Fibroblast of gingiva (primary cell): ENCODE data around the gene OR11A1.
A peak's percentile ranks its signal among the peaks of the same experiment; 100 is the strongest.

Source experiments
- DNase-seq: peaks from one replicate; pipeline ENCODE4 v3.0.0-alpha.2; 2011; ENCODE audit warnings: low read depth

The OR11A1 gene

GRCh38 chr6:29456971-29457370 is at the start of gene OR11A1, which contains the start of gene OR2H1:
TSS of gene OR11A1 (minus strand) at chr6:29457071. CDS start at chr6:29427641, 29,430 bp downstream.
TSS of gene OR2H1 (plus strand) at chr6:29457155. CDS start at chr6:29461770, 4,615 bp downstream.
- DNase-seq: no peak

- no peak for DNase-seq
These were observed 49.7 kb upstream of the OR11A1 start for GRCh38 chr6:29506446-29507067.

GRCh38 chr6:29505808-29506207 is 48.9 kb upstream of the OR11A1 start:
- no peak for DNase-seq

- no peak for DNase-seq
These were observed 48.1 kb upstream of the OR11A1 start for GRCh38 chr6:29504961-29505360.

GRCh38 chr6:29502597-29502996 is 45.7 kb upstream of the OR11A1 start:
- DNase-seq: peak; percentile 42

GRCh38 chr6:29502181-29502580 is 45.3 kb upstream of the OR11A1 start:
- DNase-seq: no peak

- DNase-seq: no peak
These were observed 44.2 kb upstream of the OR11A1 start for GRCh38 chr6:29501106-29501505.

- DNase-seq: no peak
These were observed 43.7 kb upstream of the OR11A1 start for GRCh38 chr6:29500594-29500993.

- DNase-seq: no peak
These were observed 42.8 kb upstream of the OR11A1 start for GRCh38 chr6:29499704-29500103.

- DNase-seq: no peak
These were observed 40.1 kb upstream of the OR11A1 start for GRCh38 chr6:29496961-29497360.

- DNase-seq: no peak
These were observed 38.7 kb upstream of the OR11A1 start for GRCh38 chr6:29495571-29495970.

- DNase-seq: no peak
These were observed 37.3 kb upstream of the OR11A1 start for GRCh38 chr6:29494131-29494530.

- DNase-seq: no peak
These were observed 36.4 kb upstream of the OR11A1 start for GRCh38 chr6:29493261-29493660.

GRCh38 chr6:29491574-29491973 is 34.7 kb upstream of the OR11A1 start:
- DNase-seq: no peak

GRCh38 chr6:29490552-29490951 is 33.7 kb upstream of the OR11A1 start:
- no peak for DNase-seq

- no peak for DNase-seq
These were observed 33.2 kb upstream of the OR11A1 start for GRCh38 chr6:29490055-29490454.

GRCh38 chr6:29489286-29489685 is 32.4 kb upstream of the OR11A1 start:
- DNase-seq: no peak

GRCh38 chr6:29488874-29489273 is 32.0 kb upstream of the OR11A1 start:
- DNase-seq: no peak

GRCh38 chr6:29487660-29488059 is 30.8 kb upstream of the OR11A1 start, which contains the start of gene MAS1L:
TSS of gene MAS1L (minus strand) at chr6:29487956. CDS start at chr6:29487902, 54 bp downstream.
- no peak for DNase-seq

- no peak for DNase-seq
These were observed 30.3 kb upstream of the OR11A1 start for GRCh38 chr6:29487131-29487530.

- no peak for DNase-seq
These were observed 29.7 kb upstream of the OR11A1 start for GRCh38 chr6:29486577-29486976.

GRCh38 chr6:29483735-29484134 is 26.9 kb upstream of the OR11A1 start:
- DNase-seq: no peak

- no peak for DNase-seq
These were observed 26.3 kb upstream of the OR11A1 start for GRCh38 chr6:29483186-29483585.

GRCh38 chr6:29479560-29479959 is 22.7 kb upstream of the OR11A1 start:
- DNase-seq: no peak
